HFF-Myc (cell line): Measurements from ENCODE around the gene OR52I1.

ENCODE experiments used
- DNase-seq: peaks from one replicate; pipeline ENCODE4 v3.0.0-alpha.2; 2011; ENCODE audit warnings: low read depth; ENCODE audit errors: extremely low read depth
- H3K4me3 ChIP-seq: replicated peaks from 2 replicates; pipeline ENCODE4 v1.5.1; 2011; ENCODE audit warnings: low read depth, mild to moderate bottlenecking, control low read depth, low read length
- TF ChIP-seq, protein P1 (sequence below): IDR thresholded peaks from 2 replicates; pipeline ENCODE4 v1.5.1; 2012; ENCODE audit warnings: mild to moderate bottlenecking, low read depth, low read length, control low read depth; ENCODE audit errors: missing control alignments

The OR52I1 gene

DNA sequence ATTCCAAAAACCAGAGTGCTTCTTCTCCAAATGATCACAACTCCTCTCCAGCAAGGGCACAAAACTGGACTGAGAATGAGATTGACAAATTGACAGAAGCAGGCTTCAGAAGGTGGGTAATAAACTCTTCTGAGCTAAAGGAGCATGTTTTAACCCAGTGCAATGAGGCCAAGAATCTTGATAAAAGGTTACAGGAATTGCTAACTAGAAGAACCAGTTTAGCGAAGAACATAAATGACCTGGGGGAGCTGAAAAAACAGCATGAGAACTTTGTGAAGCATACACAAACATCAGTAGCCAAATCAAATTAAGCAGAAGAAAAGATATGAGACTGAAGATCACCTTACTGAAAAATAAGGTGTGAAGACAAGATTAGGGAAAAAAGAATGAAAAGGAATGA is 33.4 kb upstream of the OR52I1 start:
- TF ChIP-seq, protein P1, sequence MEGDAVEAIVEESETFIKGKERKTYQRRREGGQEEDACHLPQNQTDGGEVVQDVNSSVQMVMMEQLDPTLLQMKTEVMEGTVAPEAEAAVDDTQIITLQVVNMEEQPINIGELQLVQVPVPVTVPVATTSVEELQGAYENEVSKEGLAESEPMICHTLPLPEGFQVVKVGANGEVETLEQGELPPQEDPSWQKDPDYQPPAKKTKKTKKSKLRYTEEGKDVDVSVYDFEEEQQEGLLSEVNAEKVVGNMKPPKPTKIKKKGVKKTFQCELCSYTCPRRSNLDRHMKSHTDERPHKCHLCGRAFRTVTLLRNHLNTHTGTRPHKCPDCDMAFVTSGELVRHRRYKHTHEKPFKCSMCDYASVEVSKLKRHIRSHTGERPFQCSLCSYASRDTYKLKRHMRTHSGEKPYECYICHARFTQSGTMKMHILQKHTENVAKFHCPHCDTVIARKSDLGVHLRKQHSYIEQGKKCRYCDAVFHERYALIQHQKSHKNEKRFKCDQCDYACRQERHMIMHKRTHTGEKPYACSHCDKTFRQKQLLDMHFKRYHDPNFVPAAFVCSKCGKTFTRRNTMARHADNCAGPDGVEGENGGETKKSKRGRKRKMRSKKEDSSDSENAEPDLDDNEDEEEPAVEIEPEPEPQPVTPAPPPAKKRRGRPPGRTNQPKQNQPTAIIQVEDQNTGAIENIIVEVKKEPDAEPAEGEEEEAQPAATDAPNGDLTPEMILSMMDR: no peak
- DNase-seq: no peak
- no peak overlapping the region for H3K4me3 ChIP-seq

DNA sequence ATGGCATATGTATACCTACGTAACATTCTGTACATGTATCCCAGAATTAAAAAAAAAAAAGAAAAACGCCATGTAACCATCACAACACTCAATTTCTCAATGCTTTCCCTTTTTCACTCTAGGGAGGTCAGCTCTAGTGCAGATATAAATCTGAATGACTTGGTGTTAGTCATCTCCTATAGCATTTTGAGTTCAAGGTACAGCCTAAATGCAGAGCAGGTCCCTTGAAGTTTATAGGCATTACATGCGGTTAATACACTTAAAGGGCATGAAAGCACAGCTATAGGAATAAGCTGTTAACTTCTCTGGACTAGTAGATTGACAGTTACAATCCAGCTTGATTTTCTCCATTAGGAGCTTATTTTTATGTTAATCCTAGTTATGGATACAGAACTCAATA is 28.5 kb upstream of the OR52I1 start:
- DNase-seq: no peak
- no peak overlapping the region for H3K4me3 ChIP-seq
- TF ChIP-seq, protein P1: no peak

DNA sequence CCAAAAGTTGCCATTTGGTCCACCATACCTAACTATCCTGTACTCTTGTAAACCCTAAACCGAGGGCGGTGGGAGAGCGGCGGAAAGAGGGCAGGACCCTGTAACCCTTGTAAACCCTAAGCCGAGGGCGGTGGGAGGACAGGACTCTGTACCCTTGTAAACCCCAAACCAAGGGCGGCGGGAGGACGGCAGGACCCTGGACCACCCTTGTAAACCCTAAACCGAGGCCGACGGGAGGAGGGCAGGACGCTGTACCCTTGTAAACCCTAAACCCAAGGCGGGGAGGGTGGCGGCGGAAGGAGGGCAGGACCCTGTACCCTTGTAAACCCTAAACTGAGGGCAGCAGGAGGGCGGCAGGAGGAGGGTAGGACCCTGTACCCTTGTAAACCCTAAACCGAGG is 24.8 kb upstream of the OR52I1 start:
- DNase-seq: no peak
- TF ChIP-seq, protein P1: no peak
- H3K4me3 ChIP-seq: no peak overlapping the region

- no peak overlapping the region for H3K4me3 ChIP-seq
- no peak for DNase-seq
- TF ChIP-seq, protein P1: no peak
Observed at GRCh38 chr11:4576880-4577279, 17.0 kb upstream of the OR52I1 start.

GRCh38 chr11:4577761-4578160 is 16.1 kb upstream of the OR52I1 start:
- TF ChIP-seq, protein P1: no peak
- no peak for DNase-seq
- no peak overlapping the region for H3K4me3 ChIP-seq

GRCh38 chr11:4578624-4579023 is 15.2 kb upstream of the OR52I1 start:
- no peak overlapping the region for H3K4me3 ChIP-seq
- no peak for DNase-seq
- TF ChIP-seq, protein P1: no peak

DNA sequence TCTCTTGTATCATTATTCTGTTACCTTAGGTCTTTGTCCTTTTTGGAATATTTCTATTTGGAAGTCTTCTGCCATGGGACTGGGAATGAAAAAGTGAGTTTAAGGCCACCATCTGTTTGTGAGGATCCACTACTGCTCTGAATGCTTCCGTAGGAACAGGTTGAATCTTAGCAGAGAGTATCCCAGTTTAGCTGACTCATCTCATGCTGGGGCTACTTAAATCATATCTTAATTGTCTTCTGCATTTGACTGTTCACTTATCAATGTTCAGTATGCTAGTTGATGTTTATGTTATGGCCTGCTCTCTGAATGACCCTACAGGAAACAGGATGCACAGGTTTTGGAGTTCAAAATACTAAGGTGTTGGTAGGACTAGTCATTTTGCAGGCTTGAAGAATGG is 13.7 kb upstream of the OR52I1 start:
- no peak for DNase-seq
- TF ChIP-seq, protein P1: no peak
- H3K4me3 ChIP-seq: no peak overlapping the region
